ENCODE data around the gene SLC16A13. TPM values are rescaled to one million over a fixed set of nuclear protein-coding genes. Genes with fewer than 3 reads are reported as not detected.

The SLC16A13 gene
- total and polyA plus RNA-seq, 2 of the 8 experiments (the other 6 are each of a cell fraction or from before 2014, with no cell fraction given), result 5.4 to 5.8 TPM

- TF ChIP-seq SIN3A (conservative IDR thresholded peaks at IDR 0.05 in 1 of 2, IDR thresholded peaks at IDR 0.05 in 1 of 2; ENCODE audit: low read depth in 1 of 2, low read length in 2 of 2) (0 out of 4 replicates have a peak, but pooled peaks have one; percentile 34 to 39), RBBP5 (IDR thresholded peaks at IDR 0.05; ENCODE audit: borderline replicate concordance, low read depth, low read length) (0 out of 2 replicates have a peak, but pooled peaks have one; percentile 60), POLR2AphosphoS5 (IDR thresholded peaks at IDR 0.05; ENCODE audit: low read depth, low read length) (no peak), TBP (IDR thresholded peaks at IDR 0.05; ENCODE audit: low read depth, low read length) (no peak), POLR2A (IDR thresholded peaks at IDR 0.05; ENCODE audit: control extremely low read depth in 1 of 2, low read depth in 2 of 2, low read length in 2 of 2) (peak in 1 of 2 experiments; percentile 69; a peak in 1 of 3 replicates), SIX5 (IDR thresholded peaks at IDR 0.05; ENCODE audit: low read depth, low read length) (no peak), CEBPB (IDR thresholded peaks at IDR 0.05; ENCODE audit: low read depth, low read length) (no peak), SP2 (IDR thresholded peaks at IDR 0.05; ENCODE audit: low read length) (no peak), ZNF274 (IDR thresholded peaks at IDR 0.05; ENCODE audit: borderline replicate concordance, extremely low read depth, low read length) (no peak), SP1 (IDR thresholded peaks at IDR 0.05; ENCODE audit: low read depth, low read length) (no peak), ASH2L (IDR thresholded peaks at IDR 0.05; ENCODE audit: low read length) (no peak), EP300 (IDR thresholded peaks at IDR 0.05; ENCODE audit: borderline replicate concordance in 1 of 2, low read depth in 2 of 2, low read length in 2 of 2) (no peak), BACH1 (IDR thresholded peaks at IDR 0.05; ENCODE audit: low read length) (no peak), RFX5 (IDR thresholded peaks at IDR 0.05; ENCODE audit: borderline replicate concordance, low read depth, low read length) (no peak), TCF12 (IDR thresholded peaks at IDR 0.05; ENCODE audit: low read depth, low read length) (no peak), YY1 (IDR thresholded peaks at IDR 0.05; ENCODE audit: low read depth, low read length) (no peak), NANOG (IDR thresholded peaks at IDR 0.05; ENCODE audit: insufficient read depth, low read depth, low read length, poor library complexity, severe bottlenecking) (no peak), SIRT6 (IDR thresholded peaks at IDR 0.05; ENCODE audit: low read length) (no peak)
- TF ChIP-seq, protein P1, sequence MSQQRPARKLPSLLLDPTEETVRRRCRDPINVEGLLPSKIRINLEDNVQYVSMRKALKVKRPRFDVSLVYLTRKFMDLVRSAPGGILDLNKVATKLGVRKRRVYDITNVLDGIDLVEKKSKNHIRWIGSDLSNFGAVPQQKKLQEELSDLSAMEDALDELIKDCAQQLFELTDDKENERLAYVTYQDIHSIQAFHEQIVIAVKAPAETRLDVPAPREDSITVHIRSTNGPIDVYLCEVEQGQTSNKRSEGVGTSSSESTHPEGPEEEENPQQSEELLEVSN (IDR thresholded peaks at IDR 0.05), result peak; percentile 81
- TF ChIP-seq, protein P2, sequence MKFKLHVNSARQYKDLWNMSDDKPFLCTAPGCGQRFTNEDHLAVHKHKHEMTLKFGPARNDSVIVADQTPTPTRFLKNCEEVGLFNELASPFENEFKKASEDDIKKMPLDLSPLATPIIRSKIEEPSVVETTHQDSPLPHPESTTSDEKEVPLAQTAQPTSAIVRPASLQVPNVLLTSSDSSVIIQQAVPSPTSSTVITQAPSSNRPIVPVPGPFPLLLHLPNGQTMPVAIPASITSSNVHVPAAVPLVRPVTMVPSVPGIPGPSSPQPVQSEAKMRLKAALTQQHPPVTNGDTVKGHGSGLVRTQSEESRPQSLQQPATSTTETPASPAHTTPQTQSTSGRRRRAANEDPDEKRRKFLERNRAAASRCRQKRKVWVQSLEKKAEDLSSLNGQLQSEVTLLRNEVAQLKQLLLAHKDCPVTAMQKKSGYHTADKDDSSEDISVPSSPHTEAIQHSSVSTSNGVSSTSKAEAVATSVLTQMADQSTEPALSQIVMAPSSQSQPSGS (IDR thresholded peaks at IDR 0.05; ENCODE audit: low read length), result no peak
- TF ChIP-seq, protein P3, sequence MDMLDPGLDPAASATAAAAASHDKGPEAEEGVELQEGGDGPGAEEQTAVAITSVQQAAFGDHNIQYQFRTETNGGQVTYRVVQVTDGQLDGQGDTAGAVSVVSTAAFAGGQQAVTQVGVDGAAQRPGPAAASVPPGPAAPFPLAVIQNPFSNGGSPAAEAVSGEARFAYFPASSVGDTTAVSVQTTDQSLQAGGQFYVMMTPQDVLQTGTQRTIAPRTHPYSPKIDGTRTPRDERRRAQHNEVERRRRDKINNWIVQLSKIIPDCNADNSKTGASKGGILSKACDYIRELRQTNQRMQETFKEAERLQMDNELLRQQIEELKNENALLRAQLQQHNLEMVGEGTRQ (IDR thresholded peaks at IDR 0.05; ENCODE audit: low read length), result no peak
Observed at GRCh38 chr17:7023576-7024401, 12.0 kb upstream of the SLC16A13 start (continued).

All from H1 (cell line).